Heart right ventricle (tissue), 16 donors: ENCODE data around the gene PAFAH1B1. TPM values are rescaled to one million over a fixed set of nuclear protein-coding genes. Genes with fewer than 3 reads are reported as not detected.
"Not testable (repeated sequence)": the region's sequence is repeated elsewhere in the genome, so short reads cannot be mapped to it uniquely, and the experiment has no call there.

Source experiments
- ATAC-seq, 8 donors: fragments of 200-7000 bp; cut with Tn5 transposase; one replicate each; pipeline ENCODE4 v1.9.1; 2020; ENCODE audit warnings: mild to moderate bottlenecking in 8 of 8, moderate library complexity in 8 of 8, moderate number of reproducible peaks in 1 of 8
- DNase-seq, 2 donors: peaks; one replicate each; pipeline ENCODE4 v3.0.0-alpha.2; 2020
- H3K27ac ChIP-seq, 10 donors: fragments of 200-600 bp; sonication (generic) in 2 of 10; one replicate each; pipeline versions ENCODE4 v1.5.0 to v1.8.0; 2020 to 2022; ENCODE audit warnings: mild to moderate bottlenecking in 3 of 10
- H3K27me3 ChIP-seq, 7 donors: fragments of 200-600 bp; one replicate each; pipeline ENCODE4 v1.8.0; 2021 to 2022; ENCODE audit warnings: mild to moderate bottlenecking in 2 of 7
- H3K36me3 ChIP-seq, 9 donors: fragments of 200-600 bp; sonication (generic) in 1 of 9; one replicate each; pipeline versions ENCODE4 v1.5.0 to v1.8.0; 2020 to 2022; ENCODE audit warnings: mild to moderate bottlenecking in 2 of 9
- H3K4me1 ChIP-seq, 9 donors: fragments of 200-600 bp; sonication (generic) in 1 of 9; one replicate each; pipeline versions ENCODE4 v1.5.0 to v1.8.0; 2020 to 2022; ENCODE audit warnings: mild to moderate bottlenecking in 4 of 9
- H3K4me3 ChIP-seq, 10 donors: fragments of 200-600 bp; sonication (generic) in 2 of 10; one replicate each; pipeline versions ENCODE4 v1.5.0 to v1.8.0; 2020 to 2022; ENCODE audit warnings: mild to moderate bottlenecking in 7 of 10, moderate library complexity in 2 of 10
- H3K9me3 ChIP-seq, 11 donors: fragments of 200-600 bp in 10 of 11; sonication (generic) in 2 of 11; one replicate each; pipeline versions ENCODE4 v1.5.0 to v1.8.0; 2013 to 2022; ENCODE audit warnings: mild to moderate bottlenecking in 2 of 11, control low read depth in 1 of 11, moderate library complexity in 1 of 11
- WGBS, 2 donors: extraction: QIAGEN DNeasy Blood & Tissue Kit; methylation state at CpG; one replicate each; pipeline ENCODE4 v1.1.7; 2013; ENCODE audit warnings: inconsistent platforms in 1 of 2; 5-methylcytosine and 5-hydroxymethylcytosine counted together
- intact Hi-C, 10 donors: fragments of 100-400 bp; cut with DNase I; formaldehyde crosslinking; loops; one replicate each; pipeline versions ENCODE4 v1.11.1 to v1.14.2; 2022
- long read RNA-seq, 3 donors: library from polyadenylated mRNA; unstranded; transcript quantifications; one replicate each; pipeline ENCODE4 v2.0.0, GENCODE V29; 2020 to 2021
- polyA plus RNA-seq, 2 donors: library from polyadenylated mRNA; stranded (reverse); fragments of 200-250 nt; gene quantifications; one replicate each; pipeline ENCODE4 v1.2.3, GENCODE V29; 2013
- total RNA-seq, 10 donors: library from RNA; stranded (reverse); fragmentation: NEBNext Ultra II Directional in 3 of 10; extraction: Animal tissue kit (Norgen Biotek cat#: 25700) in 3 of 10; gene quantifications; one replicate each; pipeline versions ENCODE4 v1.2.1 to v1.2.4, GENCODE V29; 2021 to 2023
- TF ChIP-seq, protein P1 (sequence below), 9 donors: fragments of 200-600 bp; sonication (generic) in 2 of 9; IDR thresholded peaks; one replicate each; pipeline versions ENCODE4 v1.5.0 to v1.8.0; 2021 to 2022; ENCODE audit warnings: antibody characterized with exemption in 9 of 9, mild to moderate bottlenecking in 5 of 9, moderate library complexity in 1 of 9
- donor health status: Arrhythmogenic right ventricular cardiomyopathy.
- donor health status: ischemic (EF 13 %, LVEDD 7.1; RV severe dilation, severe dysfunction).
- donor health status: healthy with polysubstance abuse.
- donor health status: DM: no; HTN: yes; CAD: no.
- donor health status: DM: no; HTN: no; CAD: no.
- donor health status: ischemic (EF 25% LVEDD 6.9; RV normal size, moderate dysfunction).
- donor health status: ischemic (EF 25% LVEDD 5.7; RV mildly dilated, moderate dysfunction).
- donor health status: healthy.
- donor health status: DM: yes; HTN: yes; CAD: no.
- donor health status: Ischemic cardiomyopathy.
- donor health status: ischemic (EF 35%, LVEDD 5.7; RV mildly dilated, moderate dysfunction).
- donor health status: nonischemic (EF 11% LVEDD 7.7; RV severe dilation, severe dysfunction).
- donor health status: DM: yes; HTN: yes; CAD: no.
- donor health status: PGD.
- donor health status: ischemic (EF 29% LVEDD 5.4; RV normal size, mild dysfunction).
- donor health status: nonischemic (EF 23%, LVEDD 6.1; RV moderate dilation, normal function).

PAFAH1B1 gene
- 100 to 1,000 TPM; 113 to 155 (median 132) TPM for total RNA-seq
- polyA plus RNA-seq: 10 to 100 TPM; 39.3 to 42.4 TPM
- long read RNA-seq, donor 1, full-length matches to known transcripts: 42 of 72 reads
- long read RNA-seq, donor 1, partial matches to known transcripts: 10 of 72 reads
- long read RNA-seq, donor 1, other reads (novel, unspliced or antisense): 20 of 72 reads
- long read RNA-seq, donor 2, full-length matches to known transcripts: 45 of 79 reads
- long read RNA-seq, donor 2, partial matches to known transcripts: 4 of 79 reads
- long read RNA-seq, donor 2, other reads (novel, unspliced or antisense): 30 of 79 reads
- long read RNA-seq, donor 3, full-length matches to known transcripts: 21 of 61 reads
- long read RNA-seq, donor 3, partial matches to known transcripts: 9 of 61 reads
- long read RNA-seq, donor 3, other reads (novel, unspliced or antisense): 31 of 61 reads

- TF ChIP-seq, protein P1, sequence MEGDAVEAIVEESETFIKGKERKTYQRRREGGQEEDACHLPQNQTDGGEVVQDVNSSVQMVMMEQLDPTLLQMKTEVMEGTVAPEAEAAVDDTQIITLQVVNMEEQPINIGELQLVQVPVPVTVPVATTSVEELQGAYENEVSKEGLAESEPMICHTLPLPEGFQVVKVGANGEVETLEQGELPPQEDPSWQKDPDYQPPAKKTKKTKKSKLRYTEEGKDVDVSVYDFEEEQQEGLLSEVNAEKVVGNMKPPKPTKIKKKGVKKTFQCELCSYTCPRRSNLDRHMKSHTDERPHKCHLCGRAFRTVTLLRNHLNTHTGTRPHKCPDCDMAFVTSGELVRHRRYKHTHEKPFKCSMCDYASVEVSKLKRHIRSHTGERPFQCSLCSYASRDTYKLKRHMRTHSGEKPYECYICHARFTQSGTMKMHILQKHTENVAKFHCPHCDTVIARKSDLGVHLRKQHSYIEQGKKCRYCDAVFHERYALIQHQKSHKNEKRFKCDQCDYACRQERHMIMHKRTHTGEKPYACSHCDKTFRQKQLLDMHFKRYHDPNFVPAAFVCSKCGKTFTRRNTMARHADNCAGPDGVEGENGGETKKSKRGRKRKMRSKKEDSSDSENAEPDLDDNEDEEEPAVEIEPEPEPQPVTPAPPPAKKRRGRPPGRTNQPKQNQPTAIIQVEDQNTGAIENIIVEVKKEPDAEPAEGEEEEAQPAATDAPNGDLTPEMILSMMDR (IDR thresholded peaks at IDR 0.05): peak in 5 of 9 donors; percentile 19 to 54 (median 38)
Observed at GRCh38 chr17:2592971-2593820, at the start of gene PAFAH1B1. Gene PAFAH1B1, plus strand, starts transcription at chr17:2593654. Its CDS starts 44,635 bp downstream, at chr17:2638289.

DNA sequence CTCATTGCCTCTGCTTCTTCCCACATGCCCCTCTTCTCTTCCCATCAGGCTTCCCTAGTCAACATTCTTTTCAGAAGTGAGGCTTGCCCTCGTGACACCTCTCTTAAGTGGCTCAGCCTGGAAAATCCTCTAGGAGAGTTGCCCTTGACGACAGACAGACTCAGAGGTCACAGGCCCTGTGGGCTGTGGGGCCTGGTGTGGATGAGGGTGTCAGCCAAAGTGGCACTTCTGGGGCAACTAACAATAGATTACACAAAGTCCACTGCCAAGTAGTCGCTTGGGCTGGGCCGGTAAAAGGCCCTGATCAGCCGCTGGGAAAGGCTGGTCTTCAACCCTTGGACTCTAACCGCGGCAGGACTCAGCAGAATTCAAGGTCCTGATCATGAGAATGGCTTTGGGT is 48.1 kb upstream of the PAFAH1B1 start:
- Histone ChIP-seq H3K9me3 (no peaks in the 10 kb centered on the region), H3K4me1 (peaks cover 0 to 7% (median 0%) of the 10 kb centered on the region in 9 donors), H3K4me3 (no peak overlapping the region), H3K27me3 (peaks cover 0 to 12% (median 0%) of the 10 kb centered on the region in 7 donors), H3K27ac (peak overlapping the region in 6 of 10 donors; percentile 19 to 56 (median 45)), H3K36me3 (no peaks in the 10 kb centered on the region)
- intact Hi-C loops: no loop called here
- 52 to 68% methylated on average over 7 of the region's 7 CpGs for WGBS, 2 donors
- peak; percentile 44 to 96 (median 84) for ATAC-seq
- DNase-seq: peak; percentile 38 to 41
- TF ChIP-seq, protein P1 (IDR thresholded peaks at IDR 0.05): no peak

More at GRCh38 chr17:2592971-2593820, at the start of gene PAFAH1B1:
- intact Hi-C loops: loop anchor here in 7 of 10 donors (10.0 kb wide), 4 partner anchors 72 to 178 kb away; no protein-coding TSS in a partner anchor
- Histone ChIP-seq H3K27me3 (no peaks in the 10 kb centered on the region), H3K4me3 (peak within 1 kb of the TSS; percentile 65 to 99 (median 98)), H3K9me3 (no peaks in the 10 kb centered on the region), H3K27ac (peak within 1 kb of the TSS; percentile 84 to 100 (median 99)), H3K36me3 (no peaks in the 10 kb centered on the region), H3K4me1 (peaks cover 3 to 46% (median 41%) of the 10 kb centered on the region in 9 donors)
- peak; percentile 93 to 94 for DNase-seq
- peak; percentile 91 to 97 (median 95) for ATAC-seq
- 1 to 2% methylated on average over 45 to 84 of the region's 86 CpGs for WGBS, 2 donors

- peaks cover 0 to 20% (median 0%) of the 10 kb centered on the region in 7 donors for H3K27me3 ChIP-seq
- WGBS, 2 donors: 63 to 75% methylated on average over 9 of the region's 9 CpGs
- no peak overlapping the region for H3K4me3 ChIP-seq
- TF ChIP-seq, protein P1 (IDR thresholded peaks at IDR 0.05): no peak
- DNase-seq (no peak), ATAC-seq (no peak)
- H3K4me1 ChIP-seq: peaks cover 0 to 7% (median 0%) of the 10 kb centered on the region in 9 donors
- no peaks in the 10 kb centered on the region for H3K36me3 ChIP-seq
- no peak overlapping the region for H3K27ac ChIP-seq
- intact Hi-C loops: no loop called here
- H3K9me3 ChIP-seq: no peaks in the 10 kb centered on the region
Observed at GRCh38 chr17:2547176-2547575, 46.3 kb upstream of the PAFAH1B1 start.

DNA sequence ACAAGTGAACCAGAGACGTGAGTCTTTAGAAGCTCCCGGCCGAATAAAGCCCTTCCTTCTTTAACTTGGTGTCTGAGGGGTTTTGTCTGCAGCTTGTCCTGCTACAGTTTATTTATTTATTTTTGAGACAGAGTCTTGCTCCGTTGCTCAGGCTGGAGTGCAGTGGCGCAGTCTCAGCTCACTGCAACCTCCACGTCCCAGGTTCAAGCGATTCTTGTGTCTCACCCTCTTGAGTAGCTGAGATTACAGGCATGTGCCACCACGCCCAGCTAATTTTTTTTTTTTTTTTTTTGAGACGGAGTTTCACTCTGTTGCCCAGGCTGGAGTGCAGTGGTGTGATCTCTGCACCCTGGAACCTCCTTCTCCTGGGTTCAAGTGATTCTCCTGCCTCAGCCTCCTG is 45.4 kb upstream of the PAFAH1B1 start:
- ATAC-seq: not testable (repeated sequence)
- 79 to 82% methylated on average over 9 of the region's 9 CpGs for WGBS, 2 donors

More for the DNA sequence above, 45.4 kb upstream of the PAFAH1B1 start:
- H3K4me3 ChIP-seq, H3K27ac ChIP-seq, DNase-seq, H3K36me3 ChIP-seq, H3K9me3 ChIP-seq, intact Hi-C loops, H3K4me1 ChIP-seq: not testable (repeated sequence)
- H3K27me3 ChIP-seq: peaks cover 0 to 20% (median 0%) of the 10 kb centered on the region in 7 donors
